ENCODE results near the gene PKP4. TPM values are rescaled to one million over a fixed set of nuclear protein-coding genes. Genes with fewer than 3 reads are reported as not detected.

PKP4 gene
- total RNA-seq (10 to 100 TPM; 17.3 to 23.1 (median 20.3) TPM), total RNA-seq (13.1 to 53.0 (median 26.6) reads per million in 29 experiments)
- total RNA-seq (2013): 18.9 TPM

DNA sequence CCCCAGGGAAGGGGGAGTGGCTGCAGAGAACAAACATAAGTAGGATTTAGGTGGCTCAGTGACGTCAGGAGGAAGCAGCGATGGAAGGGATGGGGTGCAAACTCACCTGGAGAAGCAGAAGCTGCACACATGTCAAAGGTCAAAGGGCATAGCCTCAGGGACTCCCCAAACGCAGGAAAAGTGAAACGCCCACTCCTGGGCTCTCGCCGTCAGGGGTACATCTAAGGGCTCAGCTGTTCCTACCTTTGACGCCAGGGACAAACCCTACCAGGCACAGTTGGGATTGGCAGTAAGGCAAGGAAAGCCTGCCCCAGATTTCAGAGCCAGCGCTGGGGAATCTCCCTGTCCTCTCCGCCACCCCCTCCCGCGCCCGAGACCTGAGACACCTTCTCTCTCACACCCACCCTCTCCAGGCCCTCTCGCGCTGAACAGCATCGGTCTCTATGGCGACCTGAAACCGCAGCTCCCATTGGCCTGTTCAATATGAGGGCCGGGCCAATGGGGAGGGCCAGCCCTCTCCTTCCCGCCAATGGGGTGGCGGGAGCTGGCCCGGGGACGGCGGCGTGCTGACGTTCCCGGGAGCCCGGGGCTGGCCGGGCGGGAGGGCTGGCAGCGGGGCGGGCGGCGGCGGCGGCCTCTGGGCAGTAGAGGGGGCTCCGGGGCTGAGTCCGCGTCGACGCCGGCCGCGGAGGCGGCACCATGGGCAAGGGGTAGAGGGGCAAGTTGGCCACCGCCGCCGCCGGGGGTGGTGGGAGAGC is at the start of gene PKP4, which contains the start of gene CCDC148:
Gene PKP4, plus strand, starts transcription at position 644 of the 758 bp plus-strand sequence. CDS start 76,233 bp downstream, outside the sequence.
Gene CCDC148, minus strand, starts transcription at position 445 of the 758 bp plus-strand sequence. Its CDS starts 314 bp downstream, at position 131.
- ChIA-PET POLR2A (interaction anchor here in 1 of 2 donors (0.6 kb wide), 2 partner anchors 25 to 1021 kb away, joined by 3 to 4 read pairs; no protein-coding TSS in a partner anchor), CTCF (interaction anchor here in 1 of 2 donors (0.7 kb wide), 2 partner anchors 9 kb away, joined by 3 to 4 read pairs; no protein-coding TSS in a partner anchor)
- WGBS (ENCODE audit: insufficient coverage): 0% methylated on average over 32 of the region's 48 CpGs
- Histone ChIP-seq H3K4me3 (ENCODE audit: control insufficient read depth in 1 of 2, extremely low read depth in 1 of 2, low read length in 1 of 2) (peak within 1 kb of the TSS; percentile 75 to 86), H3K36me3 (ENCODE audit: control insufficient read depth in 2 of 2, extremely low read depth in 1 of 2, insufficient read depth in 1 of 2, low read length in 1 of 2) (no peaks in the 10 kb centered on the region), H3K4me1 (ENCODE audit: control insufficient read depth in 1 of 2, extremely low read depth in 1 of 2, insufficient read depth in 2 of 2, low read length in 2 of 2) (peaks cover 0 to 14% of the 10 kb centered on the region in 2 experiments), H3K27me3 (replicated peaks in 1 of 2; ENCODE audit: control insufficient read depth in 2 of 2, extremely low read depth in 1 of 2, insufficient read depth in 2 of 2, low read length in 1 of 2) (peaks cover 0 to 4% of the 10 kb centered on the region in 2 experiments), H3K9me3 (no peaks in the 10 kb centered on the region), H3K27ac (ENCODE audit: low read length) (peak within 1 kb of the TSS; percentile 47)
- H3K4me3 Mint-ChIP-seq: peak within 1 kb of the TSS; percentile 90 to 97 (median 96)
- H3K9me3 Mint-ChIP-seq: no peaks in the 10 kb centered on the region
- DNase-seq (peak; percentile 72 to 95 (median 87)), ATAC-seq (replicated peaks in 1 of 4) (peak; percentile 88 to 91 (median 90))
- peaks cover 16 to 32% (median 19%) of the 10 kb centered on the region in 3 donors for H3K4me1 Mint-ChIP-seq
- peak within 1 kb of the TSS; percentile 75 to 85 for H3K27ac Mint-ChIP-seq
- no peaks in the 10 kb centered on the region for H3K36me3 Mint-ChIP-seq
- peaks cover 0 to 3% of the 10 kb centered on the region in 2 donors for H3K27me3 Mint-ChIP-seq

- Mint-ChIP-seq H3K4me3 (no peak overlapping the region), H3K27me3 (peaks cover 9 to 12% of the 10 kb centered on the region in 2 donors), H3K4me1 (no peaks in the 10 kb centered on the region), H3K27ac (no peak overlapping the region), H3K9me3 (peaks cover 8 to 24% (median 19%) of the 10 kb centered on the region in 3 donors), H3K36me3 (no peaks in the 10 kb centered on the region)
- no peaks in the 10 kb centered on the region for H3K4me1 ChIP-seq (ENCODE audit: control insufficient read depth in 1 of 2, extremely low read depth in 1 of 2, insufficient read depth in 2 of 2, low read length in 2 of 2)
- 80% methylated on average over 3 of the region's 3 CpGs for WGBS (ENCODE audit: insufficient coverage)
- no peak overlapping the region for H3K27ac ChIP-seq (ENCODE audit: low read length)
- no peak overlapping the region for H3K4me3 ChIP-seq (ENCODE audit: control insufficient read depth in 1 of 2, extremely low read depth in 1 of 2, low read length in 1 of 2)
- no peak for ATAC-seq (replicated peaks in 1 of 4)
- H3K9me3 ChIP-seq: no peaks in the 10 kb centered on the region
- peaks cover 0 to 3% of the 10 kb centered on the region in 2 experiments for H3K27me3 ChIP-seq (replicated peaks in 1 of 2; ENCODE audit: control insufficient read depth in 2 of 2, extremely low read depth in 1 of 2, insufficient read depth in 2 of 2, low read length in 1 of 2)
- no peaks in the 10 kb centered on the region for H3K36me3 ChIP-seq (ENCODE audit: control insufficient read depth in 2 of 2, extremely low read depth in 1 of 2, insufficient read depth in 1 of 2, low read length in 1 of 2)
- DNase-seq: no peak
- POLR2A ChIA-PET: no interaction called here
- CTCF ChIA-PET: interaction anchor here in 1 of 2 donors (0.6 kb wide), 1 partner anchor 528 kb away, joined by 3 read pairs; no protein-coding TSS in a partner anchor
Observed at GRCh38 chr2:158407031-158407430, 49.7 kb upstream of the PKP4 start.

DNA sequence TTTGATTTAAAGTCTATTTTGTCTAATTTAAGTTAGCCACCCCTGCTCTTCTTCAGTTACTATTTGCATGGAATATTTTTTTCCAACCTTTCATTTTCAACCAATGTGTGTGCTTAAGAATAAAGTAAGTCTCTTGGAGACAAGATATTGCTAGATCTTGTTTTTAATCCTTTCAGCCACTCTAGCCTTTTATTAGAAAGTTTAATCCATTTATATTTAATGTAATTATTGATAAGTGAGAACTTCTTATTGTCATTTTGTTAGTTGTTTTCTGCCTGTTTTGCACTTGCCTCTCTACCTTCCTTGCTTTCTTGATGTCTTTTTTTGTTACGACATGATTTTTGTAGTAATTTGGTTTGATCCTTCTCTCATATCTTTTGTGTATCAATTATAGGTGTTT is 46.6 kb upstream of the PKP4 start:
- H3K4me3 ChIP-seq (ENCODE audit: control insufficient read depth in 1 of 2, extremely low read depth in 1 of 2, low read length in 1 of 2): no peak overlapping the region
- Mint-ChIP-seq H3K27me3 (peaks cover 12 to 17% of the 10 kb centered on the region in 2 donors), H3K9me3 (peaks cover 8 to 32% (median 25%) of the 10 kb centered on the region in 3 donors), H3K4me1 (no peaks in the 10 kb centered on the region), H3K36me3 (no peaks in the 10 kb centered on the region), H3K4me3 (no peak overlapping the region), H3K27ac (no peak overlapping the region)
- no peaks in the 10 kb centered on the region for H3K4me1 ChIP-seq (ENCODE audit: control insufficient read depth in 1 of 2, extremely low read depth in 1 of 2, insufficient read depth in 2 of 2, low read length in 2 of 2)
- ATAC-seq (replicated peaks in 1 of 4) (no peak), DNase-seq (no peak)
- no peaks in the 10 kb centered on the region for H3K9me3 ChIP-seq
- POLR2A ChIA-PET: no interaction called here
- CTCF ChIA-PET: no interaction called here
- H3K36me3 ChIP-seq (ENCODE audit: control insufficient read depth in 2 of 2, extremely low read depth in 1 of 2, insufficient read depth in 1 of 2, low read length in 1 of 2): no peaks in the 10 kb centered on the region
- H3K27me3 ChIP-seq (replicated peaks in 1 of 2; ENCODE audit: control insufficient read depth in 2 of 2, extremely low read depth in 1 of 2, insufficient read depth in 2 of 2, low read length in 1 of 2): peaks cover 0 to 3% of the 10 kb centered on the region in 2 experiments
- no CpG with 5 or more reads among the region's 1 CpG for WGBS (ENCODE audit: insufficient coverage)
- H3K27ac ChIP-seq (ENCODE audit: low read length): no peak overlapping the region

- no peaks in the 10 kb centered on the region for H3K36me3 Mint-ChIP-seq
- Histone ChIP-seq H3K27me3 (replicated peaks in 1 of 2; ENCODE audit: control insufficient read depth in 2 of 2, extremely low read depth in 1 of 2, insufficient read depth in 2 of 2, low read length in 1 of 2) (peaks cover 0 to 7% of the 10 kb centered on the region in 2 experiments), H3K27ac (ENCODE audit: low read length) (no peak overlapping the region), H3K36me3 (ENCODE audit: control insufficient read depth in 2 of 2, extremely low read depth in 1 of 2, insufficient read depth in 1 of 2, low read length in 1 of 2) (no peaks in the 10 kb centered on the region), H3K9me3 (no peaks in the 10 kb centered on the region), H3K4me1 (ENCODE audit: control insufficient read depth in 1 of 2, extremely low read depth in 1 of 2, insufficient read depth in 2 of 2, low read length in 2 of 2) (no peaks in the 10 kb centered on the region), H3K4me3 (ENCODE audit: control insufficient read depth in 1 of 2, extremely low read depth in 1 of 2, low read length in 1 of 2) (no peak overlapping the region)
- H3K4me1 Mint-ChIP-seq: no peaks in the 10 kb centered on the region
- no peak overlapping the region for H3K4me3 Mint-ChIP-seq
- no peak for DNase-seq
- ChIA-PET POLR2A (interaction anchor here in 1 of 2 donors (0.6 kb wide), 1 partner anchor 69 kb away, joined by 3 read pairs; no protein-coding TSS in a partner anchor), CTCF (no interaction called here)
- no peak overlapping the region for H3K27ac Mint-ChIP-seq
- no peak for ATAC-seq (replicated peaks in 1 of 4)
- peaks cover 16 to 46% (median 31%) of the 10 kb centered on the region in 3 donors for H3K9me3 Mint-ChIP-seq
- H3K27me3 Mint-ChIP-seq: peaks cover 12 to 23% of the 10 kb centered on the region in 2 donors
Observed at GRCh38 chr2:158411748-158412147, 45.0 kb upstream of the PKP4 start.

DNA sequence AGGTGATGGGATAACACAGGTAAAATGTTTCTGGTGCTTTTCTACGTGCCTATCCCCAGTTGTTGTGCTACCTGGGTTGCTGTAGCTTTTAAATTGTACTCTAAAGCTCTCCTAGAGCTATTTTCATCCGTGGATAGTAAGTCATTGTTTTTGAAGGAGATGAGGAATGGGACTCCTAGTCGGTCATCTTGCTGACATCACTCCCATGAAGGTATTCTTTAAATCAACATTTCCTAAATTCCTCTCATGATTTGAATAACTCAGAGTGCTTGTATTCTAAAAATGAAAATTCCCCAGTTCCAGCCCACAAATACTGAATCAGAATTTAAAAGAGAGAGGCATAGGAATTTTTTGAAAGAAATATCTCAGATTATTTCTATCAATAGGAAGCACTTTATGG is 44.5 kb upstream of the PKP4 start:
- Mint-ChIP-seq H3K4me1 (no peaks in the 10 kb centered on the region), H3K9me3 (peaks cover 16 to 46% (median 31%) of the 10 kb centered on the region in 3 donors), H3K27me3 (peaks cover 8 to 19% of the 10 kb centered on the region in 2 donors), H3K27ac (no peak overlapping the region), H3K36me3 (no peaks in the 10 kb centered on the region), H3K4me3 (no peak overlapping the region)
- Histone ChIP-seq H3K27ac (ENCODE audit: low read length) (no peak overlapping the region), H3K27me3 (replicated peaks in 1 of 2; ENCODE audit: control insufficient read depth in 2 of 2, extremely low read depth in 1 of 2, insufficient read depth in 2 of 2, low read length in 1 of 2) (peaks cover 0 to 7% of the 10 kb centered on the region in 2 experiments), H3K9me3 (no peaks in the 10 kb centered on the region), H3K4me3 (ENCODE audit: control insufficient read depth in 1 of 2, extremely low read depth in 1 of 2, low read length in 1 of 2) (no peak overlapping the region), H3K36me3 (ENCODE audit: control insufficient read depth in 2 of 2, extremely low read depth in 1 of 2, insufficient read depth in 1 of 2, low read length in 1 of 2) (no peaks in the 10 kb centered on the region), H3K4me1 (ENCODE audit: control insufficient read depth in 1 of 2, extremely low read depth in 1 of 2, insufficient read depth in 2 of 2, low read length in 2 of 2) (no peaks in the 10 kb centered on the region)
- WGBS (ENCODE audit: insufficient coverage): no CpG with 5 or more reads among the region's 3 CpGs
- ChIA-PET CTCF (no interaction called here), POLR2A (no interaction called here)
- DNase-seq: no peak
- ATAC-seq (replicated peaks in 1 of 4): no peak

DNA sequence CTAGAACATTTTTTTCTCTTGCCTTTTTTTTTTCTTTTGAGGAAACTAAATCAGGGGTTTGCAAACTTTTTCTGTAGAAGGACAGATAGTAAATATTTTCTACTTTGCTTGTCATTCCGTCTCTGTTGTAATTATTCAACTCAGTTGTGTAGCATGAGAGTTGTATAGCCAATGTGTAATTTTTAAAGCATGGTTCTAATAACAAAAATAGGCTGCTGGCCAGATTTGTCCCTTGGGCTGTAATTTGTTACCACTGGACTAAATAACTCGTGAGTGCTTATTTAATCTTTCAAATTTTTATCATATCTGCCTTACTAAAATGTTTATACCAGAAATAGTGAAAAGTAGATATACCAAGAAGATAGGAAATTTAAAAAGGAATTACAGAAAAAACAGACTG is 43.2 kb upstream of the PKP4 start:
- DNase-seq: no peak
- H3K9me3 ChIP-seq: no peaks in the 10 kb centered on the region
- no peak overlapping the region for H3K4me3 ChIP-seq (ENCODE audit: control insufficient read depth in 1 of 2, extremely low read depth in 1 of 2, low read length in 1 of 2)
- peaks cover 0 to 7% of the 10 kb centered on the region in 2 experiments for H3K27me3 ChIP-seq (replicated peaks in 1 of 2; ENCODE audit: control insufficient read depth in 2 of 2, extremely low read depth in 1 of 2, insufficient read depth in 2 of 2, low read length in 1 of 2)
- no peak overlapping the region for H3K4me3 Mint-ChIP-seq
- no peaks in the 10 kb centered on the region for H3K36me3 ChIP-seq (ENCODE audit: control insufficient read depth in 2 of 2, extremely low read depth in 1 of 2, insufficient read depth in 1 of 2, low read length in 1 of 2)
- no peaks in the 10 kb centered on the region for H3K4me1 ChIP-seq (ENCODE audit: control insufficient read depth in 1 of 2, extremely low read depth in 1 of 2, insufficient read depth in 2 of 2, low read length in 2 of 2)
- H3K27me3 Mint-ChIP-seq: peaks cover 14 to 21% of the 10 kb centered on the region in 2 donors
- ChIA-PET CTCF (interaction anchor here in 1 of 2 donors (0.7 kb wide), 1 partner anchor 1460 kb away, joined by 3 read pairs; no protein-coding TSS in a partner anchor), POLR2A (no interaction called here)
- no peak overlapping the region for H3K27ac Mint-ChIP-seq
- 100% methylated on average over 1 of the region's 2 CpGs for WGBS (ENCODE audit: insufficient coverage)
- peaks cover 16 to 46% (median 31%) of the 10 kb centered on the region in 3 donors for H3K9me3 Mint-ChIP-seq
- H3K27ac ChIP-seq (ENCODE audit: low read length): no peak overlapping the region
- ATAC-seq (replicated peaks in 1 of 4): no peak
- no peaks in the 10 kb centered on the region for H3K36me3 Mint-ChIP-seq
- H3K4me1 Mint-ChIP-seq: no peaks in the 10 kb centered on the region

Measured in T-cell (primary cell).